Motor neuron (in vitro differentiated cells): ENCODE measurements around the gene CNTN1. TPM values are rescaled to one million over a fixed set of nuclear protein-coding genes. Genes with fewer than 3 reads are reported as not detected.

ENCODE experiments used
- ATAC-seq, 8 experiments: fragments of 200-7000 bp; cut with Tn5 transposase; replicated peaks in 6 of 8; 2 replicates each; pipeline ENCODE4 v1.8.0; 2021; ENCODE audit warnings: mild to moderate bottlenecking in 8 of 8, moderate library complexity in 8 of 8
- H3K27ac ChIP-seq, 2 donors: fragments of 250-450 bp; sonication (Bioruptor Pico); 2 replicates each; pipeline ENCODE4 v1.9.0; 2021; ENCODE audit warnings: antibody characterized with exemption in 2 of 2, mild to moderate bottlenecking in 2 of 2, moderate library complexity in 1 of 2
- H3K4me1 ChIP-seq, 2 donors: fragments of 250-450 bp; sonication (Bioruptor Pico); replicated peaks in 1 of 2; 2 replicates each; pipeline ENCODE4 v1.6.1; 2021; ENCODE audit warnings: antibody characterized with exemption in 2 of 2, mild to moderate bottlenecking in 2 of 2, moderate library complexity in 1 of 2
- H3K4me3 ChIP-seq, 5 donors: fragments of 250-450 bp; sonication (Bioruptor Pico); 2 replicates each; pipeline ENCODE4 v1.9.0; 2021; ENCODE audit warnings: antibody characterized with exemption in 5 of 5, mild to moderate bottlenecking in 5 of 5, moderate library complexity in 4 of 5
- WGBS, 10 experiments: fragments of 450-650 bp; shearing (Covaris generic); methylation state at CpG; one replicate each; pipeline ENCODE4 v1.0.0; 2022; 5-methylcytosine and 5-hydroxymethylcytosine counted together
- in situ Hi-C, 9 experiments: fragments of 400-800 bp; cut with MboI; loops; one replicate each; pipeline ENCODE4 v1.15.0; 2021; ENCODE audit warnings: low sequenced_read_pairs in 9 of 9, low pct_unique_long_range_greater_than_20kb in 2 of 9; ENCODE audit not compliant: unreplicated experiment in 9 of 9
- total RNA-seq, 8 experiments: library from RNA; unstranded; fragments of 300-600 nt; gene quantifications; 2 replicates each; pipeline versions ENCODE4 v1.2.3 to v1.2.4, GENCODE V29; 2022

Gene CNTN1
- total RNA-seq, 8 experiments from 2014 or later = 0.05 to 163 (median 31.3) TPM

- 50 to 100% (median 94%) methylated on average over 1 to 3 of the region's 6 CpGs; no CpG with 5 or more reads in 5 of the 10 experiments for WGBS, 10 experiments
- no peak overlapping the region for H3K27ac ChIP-seq
- in situ Hi-C loops = no loop called here
- H3K4me3 ChIP-seq = no peak overlapping the region
- H3K4me1 ChIP-seq = no peaks in the 10 kb centered on the region
- no peak for ATAC-seq
Observed at GRCh38 chr12:40837891-40838429, 145.7 kb downstream of the CNTN1 start.

- ATAC-seq = no peak
- Histone ChIP-seq H3K4me3 (no peak overlapping the region), H3K4me1 (no peaks in the 10 kb centered on the region), H3K27ac (no peak overlapping the region)
- 11 to 97% (median 78%) methylated on average over 3 of the region's 3 CpGs for WGBS, 10 experiments
- in situ Hi-C loops = no loop called here
Observed at GRCh38 chr12:40843495-40843894, 151.3 kb downstream of the CNTN1 start.

- no peak for ATAC-seq
- in situ Hi-C loops = no loop called here
- no peak overlapping the region for H3K27ac ChIP-seq
- WGBS, 10 experiments = 44 to 100% (median 80%) methylated on average over 1 of the region's 1 CpG; no CpG with 5 or more reads in 3 of the 10 experiments
- H3K4me3 ChIP-seq = no peak overlapping the region
- H3K4me1 ChIP-seq = peaks cover 0 to 8% of the 10 kb centered on the region in 2 donors
Observed at GRCh38 chr12:40853221-40853620, 161.0 kb downstream of the CNTN1 start.

- Histone ChIP-seq H3K27ac (no peak overlapping the region), H3K4me3 (no peak overlapping the region), H3K4me1 (peaks cover 0 to 8% of the 10 kb centered on the region in 2 donors)
- WGBS, 10 experiments = 21 to 83% (median 64%) methylated on average over 1 to 4 of the region's 4 CpGs
- ATAC-seq = no peak
- in situ Hi-C loops = no loop called here
Observed at GRCh38 chr12:40854604-40855003, 162.4 kb downstream of the CNTN1 start.

GRCh38 chr12:40864891-40865290 lies 172.7 kb downstream of the CNTN1 start:
- no peaks in the 10 kb centered on the region for H3K4me1 ChIP-seq
- in situ Hi-C loops = no loop called here
- no peak for ATAC-seq
- WGBS, 10 experiments = 0 to 93% (median 50%) methylated on average over 1 of the region's 1 CpG; no CpG with 5 or more reads in 3 of the 10 experiments
- no peak overlapping the region for H3K4me3 ChIP-seq
- no peak overlapping the region for H3K27ac ChIP-seq

- Histone ChIP-seq H3K4me3 (no peak overlapping the region), H3K4me1 (no peaks in the 10 kb centered on the region), H3K27ac (no peak overlapping the region)
- in situ Hi-C loops = no loop called here
- no peak for ATAC-seq
Observed at GRCh38 chr12:40870981-40871380, 178.7 kb downstream of the CNTN1 start.

- Histone ChIP-seq H3K4me3 (no peak overlapping the region), H3K4me1 (no peaks in the 10 kb centered on the region), H3K27ac (no peak overlapping the region)
- 0 to 100% (median 83%) methylated on average over 1 of the region's 1 CpG; no CpG with 5 or more reads in 5 of the 10 experiments for WGBS, 10 experiments
- in situ Hi-C loops = loop anchor here in 1 of 9 experiments (25.0 kb wide), 1 partner anchor 413 kb away; no protein-coding TSS in a partner anchor
- no peak for ATAC-seq
Observed at GRCh38 chr12:40874868-40875267, 182.6 kb downstream of the CNTN1 start.

- in situ Hi-C loops = loop anchor here in 1 of 9 experiments (25.0 kb wide), 1 partner anchor 427 kb away; no protein-coding TSS in a partner anchor
- H3K4me1 ChIP-seq = no peaks in the 10 kb centered on the region
- ATAC-seq = no peak
- WGBS, 10 experiments = 0 to 95% (median 77%) methylated on average over 1 to 3 of the region's 3 CpGs
- H3K27ac ChIP-seq = no peak overlapping the region
- no peak overlapping the region for H3K4me3 ChIP-seq
Observed at GRCh38 chr12:40889329-40889728, 197.1 kb downstream of the CNTN1 start.

GRCh38 chr12:40892528-40892927 lies 200.3 kb downstream of the CNTN1 start:
- whole genome bisulfite sequencing, 10 experiments = 0 to 85% (median 62%) methylated on average over 1 to 4 of the region's 4 CpGs
- H3K4me3 ChIP-seq = no peak overlapping the region
- in situ Hi-C loops = loop anchor here in 1 of 9 experiments (25.0 kb wide), 1 partner anchor 430 kb away; no protein-coding TSS in a partner anchor
- H3K4me1 ChIP-seq = no peaks in the 10 kb centered on the region
- ATAC-seq = no peak
- H3K27ac ChIP-seq = no peak overlapping the region

- no peaks in the 10 kb centered on the region for H3K4me1 ChIP-seq
- H3K27ac ChIP-seq = no peak overlapping the region
- no peak overlapping the region for H3K4me3 ChIP-seq
- 0 to 86% (median 40%) methylated on average over 1 to 3 of the region's 3 CpGs; no CpG with 5 or more reads in 3 of the 10 experiments for WGBS, 10 experiments
- in situ Hi-C loops = loop anchor here in 1 of 9 experiments (25.0 kb wide), 1 partner anchor 436 kb away; no protein-coding TSS in a partner anchor
- ATAC-seq = peak in 3 of 8 experiments; percentile 37 to 60 (median 38)
Observed at GRCh38 chr12:40898505-40898904, 206.3 kb downstream of the CNTN1 start.

GRCh38 chr12:40903040-40903439 lies 210.8 kb downstream of the CNTN1 start:
- in situ Hi-C loops = loop anchor here in 4 of 9 experiments (25.0 kb wide), 3 partner anchors 91 to 291 kb away; no protein-coding TSS in a partner anchor

GRCh38 chr12:40907115-40907527 lies 214.9 kb downstream of the CNTN1 start:
- H3K4me3 ChIP-seq = no peak overlapping the region
- in situ Hi-C loops = loop anchor here in 4 of 9 experiments (25.0 kb wide), 3 partner anchors 95 to 295 kb away; no protein-coding TSS in a partner anchor
- no peak overlapping the region for H3K27ac ChIP-seq
- 33 to 93% (median 82%) methylated on average over 1 to 4 of the region's 4 CpGs for WGBS, 10 experiments
- H3K4me1 ChIP-seq = no peaks in the 10 kb centered on the region
- no peak for ATAC-seq

More at GRCh38 chr12:40903040-40903439, 210.8 kb downstream of the CNTN1 start:
- Histone ChIP-seq H3K4me3 (no peak overlapping the region), H3K27ac (no peak overlapping the region), H3K4me1 (no peaks in the 10 kb centered on the region)
- ATAC-seq = no peak
- 0 to 80% (median 40%) methylated on average over 1 of the region's 1 CpG; no CpG with 5 or more reads in 4 of the 10 experiments for WGBS, 10 experiments

- Histone ChIP-seq H3K27ac (no peak overlapping the region), H3K4me3 (no peak overlapping the region), H3K4me1 (peaks cover 0 to 8% of the 10 kb centered on the region in 2 donors)
- ATAC-seq = peak in 2 of 8 experiments; percentile 32 to 47
- 28 to 94% (median 70%) methylated on average over 1 to 3 of the region's 3 CpGs; no CpG with 5 or more reads in 1 of the 10 experiments for whole genome bisulfite sequencing, 10 experiments
- in situ Hi-C loops = loop anchor here in 4 of 9 experiments (10.0 to 25.0 kb wide), 4 partner anchors 99 to 299 kb away; no protein-coding TSS in a partner anchor
Observed at GRCh38 chr12:40911676-40912075, 219.4 kb downstream of the CNTN1 start.
